NK-92 treated with Interleukin-12 subunit alpha and Interleukin-12 subunit beta, amount 100 ng/mL, for 24 hours (cell line): ENCODE results near the gene ELP2.

Experiments
- DNase-seq: peaks from one replicate; lab custom pipeline; 2025; lab: John Stamatoyannopoulos, UW

Gene ELP2

DNA sequence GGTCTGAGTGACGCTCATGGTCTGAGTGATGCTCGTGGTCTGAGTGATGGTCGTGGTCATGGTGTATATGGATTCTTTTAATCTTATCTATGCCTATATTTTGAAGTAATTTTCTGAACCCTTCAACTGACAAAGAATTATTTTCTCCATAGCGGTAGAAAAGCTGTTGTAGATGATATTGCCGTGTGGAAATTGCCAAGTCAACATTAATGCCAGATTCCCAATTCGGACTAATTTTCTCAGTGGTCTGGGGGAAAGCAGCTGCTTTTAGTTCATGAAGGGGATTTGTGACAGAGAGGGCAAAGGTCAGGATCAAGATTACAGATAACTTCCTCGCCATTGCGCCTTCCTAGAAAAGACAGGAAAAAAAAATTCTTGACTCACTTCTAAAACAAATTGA lies 3.0 kb upstream of the ELP2 start:
- no peak for DNase-seq

DNA sequence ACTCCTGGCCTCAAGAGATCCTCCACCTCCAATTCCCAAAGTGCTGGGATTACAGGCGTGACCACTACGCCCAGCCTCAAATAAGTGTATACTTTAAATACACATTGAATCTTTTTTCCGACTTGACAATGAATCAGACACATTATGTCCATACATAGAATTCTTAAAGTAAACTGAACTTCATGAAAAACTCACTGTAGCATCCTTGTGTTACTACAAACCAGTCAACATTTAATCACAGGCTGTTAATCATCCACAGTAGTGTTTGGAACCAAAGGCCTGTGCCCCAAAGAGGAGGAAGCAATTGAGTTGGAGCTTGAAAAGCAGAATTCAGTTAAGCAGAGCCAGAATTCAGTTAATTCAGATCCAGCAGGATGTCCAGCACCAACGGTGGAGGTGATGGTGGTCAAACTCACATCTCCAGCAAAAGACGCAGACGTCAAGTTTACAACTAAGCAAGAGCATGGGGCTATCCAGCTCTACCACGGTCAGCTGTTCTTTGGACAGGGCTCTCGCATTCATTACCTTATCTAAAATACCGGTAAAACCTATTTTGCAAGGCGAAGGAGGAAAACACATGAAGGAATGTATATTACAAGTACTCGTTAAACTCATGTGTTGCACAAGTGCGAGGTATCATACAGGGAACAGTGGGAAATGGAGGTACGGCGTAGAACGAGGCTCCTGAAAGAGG lies 1.7 kb upstream of the ELP2 start:
- no peak for DNase-seq

DNA sequence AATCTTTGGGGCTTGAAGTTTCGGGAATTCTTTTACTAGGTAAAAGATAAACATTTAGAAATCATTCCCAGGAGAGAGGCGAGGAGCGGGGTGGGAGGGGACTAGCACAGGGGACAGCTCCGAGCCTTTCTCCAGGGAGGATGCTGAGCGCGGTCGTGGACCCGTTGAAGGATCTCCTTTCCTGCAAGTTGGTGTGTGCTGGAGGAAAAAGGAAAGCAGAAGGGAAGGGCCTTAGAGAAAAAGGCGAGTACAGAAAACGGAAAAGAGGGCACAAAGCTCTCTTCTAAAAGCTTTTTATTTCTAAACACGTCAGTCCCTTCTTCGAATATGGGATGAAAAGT lies 1.2 kb upstream of the ELP2 start:
- no peak for DNase-seq

DNA sequence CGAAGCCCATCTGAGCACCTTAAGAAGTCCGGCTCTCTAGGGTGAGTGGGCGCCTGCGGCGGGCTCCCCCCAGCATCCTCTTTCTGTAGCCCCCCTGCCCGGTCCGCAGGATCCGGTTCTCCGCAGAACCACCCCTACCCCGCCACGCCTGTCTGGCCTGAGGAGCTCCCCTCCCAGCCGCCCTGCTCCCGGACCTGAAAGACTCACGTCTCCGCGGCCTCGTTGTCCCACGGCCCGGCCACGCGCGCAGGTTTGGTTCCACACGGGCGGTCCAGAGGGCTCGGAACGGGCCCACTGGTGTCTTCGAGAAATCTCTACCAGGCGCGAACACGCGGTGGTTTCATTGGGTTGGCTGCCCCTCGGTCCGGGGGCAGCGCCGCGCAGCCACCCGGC lies 796 bp upstream of the ELP2 start:
- no peak for DNase-seq

DNA sequence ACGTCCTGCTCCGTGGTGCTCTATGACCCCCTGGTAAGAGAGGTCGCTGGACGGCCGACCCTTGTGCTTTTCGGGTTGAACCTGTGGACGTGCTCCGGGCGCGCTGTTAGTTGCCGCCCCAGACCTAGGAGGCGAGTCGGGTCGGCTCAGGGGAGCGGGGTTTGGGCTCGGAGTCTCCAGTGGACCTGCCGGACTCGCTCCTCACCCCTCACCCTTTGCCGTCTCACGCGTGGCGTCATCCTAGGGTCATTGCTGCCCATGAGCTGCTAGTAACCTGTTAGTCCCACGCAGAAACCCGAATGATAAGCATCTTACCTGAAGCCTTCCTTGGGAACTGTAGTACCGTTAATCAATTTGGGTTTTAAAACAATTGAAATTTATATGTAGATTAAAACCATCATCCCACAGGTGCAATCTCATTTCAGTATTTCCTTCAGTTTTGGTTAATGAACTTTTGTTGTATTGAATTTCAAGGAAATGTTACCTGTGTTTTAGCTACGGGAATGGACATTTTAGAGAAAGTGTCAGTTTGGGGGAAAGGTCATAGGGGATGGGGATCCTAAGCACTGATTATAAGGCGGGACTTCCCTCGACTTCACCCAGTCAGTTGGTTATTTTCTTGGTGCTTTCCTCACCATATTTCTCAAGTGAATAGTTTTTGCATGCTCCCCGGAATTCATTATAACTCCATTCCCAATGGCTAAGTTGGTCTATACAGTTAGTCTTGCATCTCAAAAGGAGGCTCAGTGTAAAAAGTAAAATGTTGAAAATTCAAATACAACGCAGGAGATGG lies 536 bp downstream of the ELP2 start:
- DNase-seq = no peak

DNA sequence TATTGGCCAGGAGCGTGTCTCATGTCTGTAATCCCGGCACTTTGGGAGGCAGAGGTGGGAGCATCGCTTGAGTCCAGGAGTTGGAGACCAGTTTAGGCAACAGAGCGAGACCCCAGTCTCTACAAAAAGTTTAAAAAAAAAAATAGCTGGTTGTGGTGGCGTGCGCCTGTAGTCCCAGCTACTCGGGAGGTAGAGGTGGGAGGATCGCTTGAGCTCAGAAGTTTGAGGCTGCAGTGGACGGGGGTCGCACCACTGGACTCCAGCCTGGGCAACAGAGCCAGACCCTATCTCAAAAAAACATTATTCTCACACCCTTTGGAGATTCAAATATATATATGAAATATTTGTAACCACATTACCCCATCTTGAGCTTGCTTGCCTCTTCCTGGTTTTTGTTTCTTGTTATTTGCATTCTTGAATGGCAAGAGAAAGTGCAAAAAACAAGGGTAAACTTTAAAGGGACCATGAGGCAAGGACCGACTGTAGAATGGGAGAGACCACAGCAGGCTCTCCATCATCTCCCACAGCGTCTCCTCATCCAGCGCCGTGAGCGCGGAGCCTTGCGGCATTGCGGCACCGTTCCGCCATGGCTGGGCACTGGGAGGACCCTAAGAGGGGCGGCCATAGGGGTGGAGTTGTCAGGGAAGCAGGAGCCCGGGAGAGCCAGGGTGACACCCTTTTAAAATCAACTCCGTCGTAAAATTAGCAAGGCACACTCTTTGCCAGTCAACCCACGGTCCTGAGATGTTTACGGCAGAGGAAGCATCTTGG lies 1.4 kb downstream of the ELP2 start:
- no peak for DNase-seq

DNA sequence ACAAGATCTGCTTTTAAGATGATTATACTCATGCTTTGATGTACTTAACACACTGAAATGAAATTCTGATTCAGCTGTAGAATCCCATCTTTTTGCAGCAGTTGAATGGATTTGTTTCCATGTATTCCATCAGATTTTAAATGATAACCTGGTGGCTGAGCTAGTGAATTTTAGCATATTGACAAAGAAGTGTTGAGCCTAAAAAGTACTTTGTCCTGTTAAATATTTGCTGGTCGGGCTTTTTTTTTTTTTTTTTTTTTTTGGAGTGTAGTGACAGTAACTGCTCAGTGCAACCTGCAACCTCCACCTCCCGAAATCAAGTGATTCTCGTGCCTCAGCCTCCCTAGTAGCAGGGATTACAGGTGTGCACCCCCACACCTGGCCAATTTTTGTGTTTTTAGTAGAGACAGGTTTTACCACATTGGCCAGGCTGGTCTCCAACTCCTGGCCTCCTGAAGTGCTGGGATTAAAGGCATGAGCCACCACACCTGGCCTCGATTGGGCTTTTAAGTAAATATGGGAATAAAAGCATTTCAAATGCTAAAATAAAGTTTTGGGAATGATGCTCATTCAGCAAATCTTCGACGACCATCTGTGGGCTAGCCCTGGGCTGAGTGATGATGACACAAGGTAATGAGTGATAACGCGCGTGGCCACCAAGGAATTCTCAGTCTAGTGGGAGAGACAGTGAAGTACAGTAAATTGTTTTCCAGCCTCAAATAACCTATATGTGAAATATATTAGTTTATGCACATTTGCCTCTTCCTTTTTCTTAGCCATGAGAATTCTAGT lies 2.2 kb downstream of the ELP2 start:
- DNase-seq = no peak

DNA sequence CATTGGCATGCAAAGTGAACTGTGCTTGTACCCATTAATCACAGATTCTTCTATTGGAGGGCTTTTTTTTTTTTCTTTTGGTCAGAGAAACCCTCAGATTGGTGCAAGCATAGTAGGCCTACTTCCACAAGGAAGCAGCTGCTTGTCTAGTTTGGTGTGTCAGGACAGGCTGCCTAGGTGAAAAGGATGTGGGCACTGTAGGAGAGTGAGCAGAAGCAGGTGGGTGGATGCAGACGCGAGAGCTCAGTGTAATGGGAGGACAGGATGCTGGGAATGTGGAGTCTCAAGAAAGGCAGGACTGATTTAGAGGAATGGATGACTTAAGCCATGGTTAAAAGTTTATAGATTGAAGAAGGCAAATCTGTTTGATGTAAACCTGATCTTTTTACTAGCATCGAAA lies 3.1 kb downstream of the ELP2 start:
- DNase-seq = no peak

DNA sequence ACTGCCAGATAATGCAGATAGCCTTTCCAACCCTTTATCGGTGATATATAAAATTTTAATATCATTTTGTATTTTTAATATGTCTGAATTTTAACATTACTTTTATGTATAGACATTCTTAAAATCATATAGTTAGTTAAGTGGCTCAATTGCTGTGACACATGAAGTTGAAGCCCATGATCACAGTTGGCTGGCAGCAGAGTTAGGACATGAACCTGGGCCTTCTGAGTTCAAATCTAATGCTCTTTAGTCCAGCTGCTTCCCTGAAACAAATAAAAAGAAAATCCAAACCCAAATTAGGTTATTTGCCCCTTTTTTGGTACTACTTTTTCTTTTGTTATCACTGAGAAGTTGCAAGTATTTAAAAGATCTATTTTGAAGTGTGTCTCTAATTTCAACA lies 5.6 kb downstream of the ELP2 start:
- no peak for DNase-seq

DNA sequence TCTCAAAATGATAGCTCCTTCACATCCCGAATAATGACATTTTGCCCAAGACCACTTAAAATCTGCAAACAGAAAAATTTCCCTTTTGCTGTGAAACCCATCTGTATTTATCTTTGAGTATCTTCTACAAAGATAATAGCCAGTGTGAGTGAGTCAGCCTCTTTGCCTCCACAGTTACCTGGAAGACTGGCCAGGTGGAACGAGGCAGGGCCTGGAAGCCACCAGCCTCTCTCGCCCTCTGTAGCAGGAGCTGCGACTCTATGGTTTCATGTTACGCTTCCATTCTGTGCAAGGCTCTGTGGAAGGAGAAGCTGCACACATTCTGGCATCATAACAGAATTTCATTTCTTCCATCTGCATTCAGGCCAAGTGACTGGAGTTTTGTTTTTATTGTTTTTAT lies 9.5 kb downstream of the ELP2 start:
- no peak for DNase-seq

DNA sequence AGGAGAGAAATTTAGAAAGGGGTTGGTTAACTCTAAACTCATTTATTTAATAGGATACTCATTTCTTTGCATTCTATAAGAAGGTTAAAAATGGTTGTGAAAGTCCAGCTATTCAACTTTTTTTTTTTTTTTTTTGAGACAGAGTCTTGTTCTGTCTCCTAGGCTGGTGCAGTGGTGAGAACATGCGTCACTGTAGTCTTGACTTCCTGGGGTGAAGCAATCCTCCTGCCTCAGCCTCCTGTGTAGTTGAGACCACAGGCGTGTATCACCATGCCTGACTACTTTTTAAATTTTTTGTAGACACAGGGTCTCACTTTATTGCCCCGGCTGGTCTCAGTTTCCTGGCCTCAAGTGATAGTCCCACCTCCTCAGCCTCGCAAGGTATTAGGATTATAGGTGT lies 11.9 kb downstream of the ELP2 start:
- DNase-seq = peak; percentile 11

DNA sequence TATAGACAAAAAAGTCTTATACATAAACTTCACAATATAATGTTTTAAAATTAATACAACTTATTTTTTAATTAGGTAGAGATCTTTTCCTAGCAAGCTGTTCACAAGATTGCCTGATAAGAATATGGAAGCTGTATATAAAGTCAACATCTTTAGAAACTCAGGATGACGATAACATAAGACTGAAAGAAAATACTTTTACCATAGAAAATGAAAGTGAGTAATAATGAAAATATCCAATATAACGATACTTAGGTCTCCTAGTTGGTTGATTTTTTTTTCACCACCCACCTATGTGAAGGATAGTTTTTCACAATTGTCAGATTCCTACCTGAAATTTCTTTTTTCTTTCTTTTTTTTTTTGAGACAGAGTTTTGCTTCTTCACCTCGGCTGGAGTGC lies 13.1 kb downstream of the ELP2 start:
- DNase-seq = no peak

DNA sequence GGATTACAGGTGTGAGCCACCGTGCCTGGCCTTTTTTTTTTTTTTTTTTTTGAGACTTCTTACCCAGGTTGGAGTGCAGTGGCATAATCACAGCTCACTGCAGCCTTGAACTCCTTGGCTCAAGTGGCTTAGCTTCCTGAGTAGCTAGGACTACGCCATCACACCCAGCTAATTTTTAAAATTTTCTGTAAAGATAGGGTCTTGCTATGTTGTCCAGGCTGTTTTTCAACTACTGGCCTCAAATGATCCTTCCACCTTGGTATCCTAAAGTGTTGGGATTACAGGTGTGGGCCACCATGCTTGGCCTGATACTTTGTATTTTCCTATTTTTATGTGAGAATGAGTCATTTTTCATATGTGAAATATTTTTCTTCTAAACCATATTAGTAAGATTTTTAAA lies 13.7 kb downstream of the ELP2 start:
- no peak for DNase-seq

DNA sequence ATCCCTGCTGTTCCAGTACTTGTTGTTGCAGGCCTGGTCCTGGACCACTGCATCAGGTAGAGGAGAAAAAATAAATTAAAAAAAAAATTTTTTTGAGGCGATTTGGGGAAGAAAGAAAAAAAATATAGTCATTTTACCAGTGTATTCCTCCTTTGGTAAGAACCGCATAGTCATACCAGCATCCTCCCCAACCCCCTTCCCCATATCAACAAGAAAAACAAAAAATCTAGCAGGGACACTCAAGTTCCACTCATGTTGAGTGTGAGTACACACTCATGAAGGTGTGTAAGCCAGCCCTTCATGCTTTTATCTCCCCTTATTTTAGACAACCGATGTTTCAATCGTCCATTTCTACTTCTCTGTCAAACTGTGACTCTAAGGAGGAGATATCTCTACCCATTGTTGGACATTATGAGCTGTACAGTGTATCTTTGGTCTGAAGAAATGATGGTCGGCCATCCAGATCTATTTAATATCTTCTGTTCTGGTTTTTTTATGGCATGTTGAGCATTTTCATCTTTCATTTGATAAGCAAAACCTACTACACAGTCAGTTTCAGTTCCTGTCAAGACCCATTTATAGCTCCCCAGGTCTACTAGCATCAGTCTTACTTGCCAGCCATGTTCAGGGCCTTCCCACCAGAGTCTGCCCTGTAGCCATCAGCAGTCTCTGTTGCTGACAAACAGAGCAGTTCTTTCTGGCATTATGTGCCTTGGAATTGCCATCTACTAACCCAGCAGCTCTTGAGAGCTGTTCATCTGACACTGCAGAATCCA lies 20.0 kb downstream of the ELP2 start:
- no peak for DNase-seq

DNA sequence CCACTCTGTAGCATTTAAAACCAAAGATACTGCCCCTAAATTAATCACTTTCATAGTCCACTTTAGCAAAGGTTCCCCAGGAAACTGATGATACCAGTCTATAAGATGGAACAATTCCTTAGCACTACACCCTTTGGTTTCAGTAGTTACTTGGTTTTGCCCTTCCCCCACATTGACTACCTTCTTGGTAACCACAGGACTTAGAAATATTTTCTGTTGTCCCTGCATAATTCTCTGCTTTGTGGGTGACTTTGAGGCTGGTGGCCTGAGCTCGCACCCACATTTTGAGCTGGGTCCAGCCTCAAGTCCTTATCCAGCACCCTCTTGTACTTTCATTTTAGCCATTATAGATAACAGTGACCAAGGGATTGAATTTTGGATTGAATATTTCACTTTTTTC lies 23.1 kb downstream of the ELP2 start:
- DNase-seq = no peak

DNA sequence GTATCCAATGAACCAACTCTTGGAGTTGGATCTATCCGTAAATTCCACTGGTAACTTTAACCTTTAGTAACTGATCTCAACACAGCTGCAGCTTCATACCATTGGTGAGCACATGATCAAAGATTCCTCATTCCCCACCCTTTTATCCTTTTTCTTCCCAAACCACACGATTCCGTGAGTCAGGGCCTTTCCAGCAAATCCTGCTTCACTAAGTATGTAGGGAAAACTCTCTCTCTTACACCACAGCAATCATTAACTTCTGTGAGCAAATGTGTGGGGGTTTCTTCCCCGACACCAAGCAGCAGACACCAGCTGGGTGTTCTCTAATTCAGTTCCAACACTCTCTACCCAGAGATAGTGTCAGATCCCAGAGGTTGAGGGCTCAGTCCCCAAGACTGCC lies 23.5 kb downstream of the ELP2 start:
- DNase-seq = no peak

DNA sequence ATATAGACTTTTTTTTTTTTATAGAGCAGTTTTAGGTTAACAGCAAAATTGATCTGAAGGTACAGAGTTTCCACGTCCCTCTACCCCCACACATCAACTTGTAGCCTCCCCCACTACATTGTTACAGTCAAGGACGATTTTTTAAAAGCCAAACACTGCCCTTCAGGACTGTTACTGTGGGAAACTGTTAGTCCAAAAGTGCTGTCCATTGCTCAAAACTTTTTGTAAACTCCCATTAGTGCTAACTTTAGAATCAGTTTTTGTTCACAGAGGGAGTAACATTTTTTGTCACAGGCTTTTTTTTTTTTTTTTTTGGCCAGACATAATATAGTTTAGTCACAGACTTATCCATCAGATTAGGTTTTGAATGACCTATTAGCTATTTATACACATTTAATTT lies 24.1 kb downstream of the ELP2 start:
- no peak for DNase-seq

DNA sequence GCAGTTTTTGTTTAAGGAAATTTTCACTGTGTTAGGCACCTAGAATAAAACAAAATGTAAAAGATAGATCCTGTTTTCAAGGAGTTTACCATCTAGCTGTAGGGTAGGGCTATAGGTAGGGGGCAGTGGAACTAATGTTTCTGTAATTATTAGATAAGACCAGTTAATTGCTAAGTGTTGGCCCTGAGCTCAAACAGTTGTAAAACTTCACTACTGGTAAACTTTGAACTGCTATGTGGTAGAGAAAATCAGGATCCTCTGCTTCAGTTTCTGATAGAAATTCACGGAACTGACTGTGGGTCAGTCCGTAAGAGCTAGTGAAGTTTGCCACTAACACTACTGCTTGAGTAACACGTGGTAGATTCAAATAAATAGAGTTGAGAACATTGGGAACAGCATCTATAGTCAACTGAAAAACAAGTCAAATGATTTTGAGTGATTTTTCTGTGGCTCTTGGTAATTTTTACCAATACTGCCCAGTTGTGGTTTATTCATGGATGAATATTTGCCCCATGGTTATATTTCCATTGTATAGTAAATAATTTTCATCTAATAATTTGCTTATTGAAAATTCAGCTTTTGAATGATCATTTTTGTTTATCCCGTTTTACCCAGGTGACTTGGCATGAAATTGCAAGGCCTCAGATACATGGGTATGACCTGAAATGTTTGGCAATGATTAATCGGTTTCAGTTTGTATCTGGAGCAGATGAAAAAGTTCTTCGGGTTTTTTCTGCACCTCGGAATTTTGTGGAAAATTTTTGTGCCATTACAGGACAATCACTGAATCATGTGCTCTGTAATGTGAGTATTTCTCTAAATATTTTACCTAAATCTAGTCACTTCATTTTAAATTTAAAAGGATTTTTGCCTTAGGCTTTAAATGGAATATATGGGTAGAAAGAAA lies 26.4 kb downstream of the ELP2 start:
- DNase-seq = no peak

DNA sequence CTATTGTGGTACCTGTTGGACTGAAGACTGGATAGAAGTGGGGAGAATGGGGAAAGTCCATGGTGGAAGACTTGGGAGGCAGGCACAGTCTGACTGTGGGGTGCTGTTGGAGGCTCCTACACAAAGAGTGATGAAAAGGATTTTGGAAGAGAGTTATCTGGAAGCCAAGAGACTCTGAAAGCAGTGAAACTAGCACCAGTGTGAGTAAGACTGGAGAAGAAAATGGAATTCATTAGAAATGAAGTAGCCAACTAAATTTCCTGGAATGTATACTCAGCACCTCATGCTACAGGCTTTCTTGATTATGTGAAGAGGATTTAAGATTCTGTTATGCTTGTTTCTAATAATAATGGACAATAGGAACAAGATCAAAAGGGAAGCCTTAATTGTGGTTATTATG lies 27.7 kb downstream of the ELP2 start:
- DNase-seq = no peak

DNA sequence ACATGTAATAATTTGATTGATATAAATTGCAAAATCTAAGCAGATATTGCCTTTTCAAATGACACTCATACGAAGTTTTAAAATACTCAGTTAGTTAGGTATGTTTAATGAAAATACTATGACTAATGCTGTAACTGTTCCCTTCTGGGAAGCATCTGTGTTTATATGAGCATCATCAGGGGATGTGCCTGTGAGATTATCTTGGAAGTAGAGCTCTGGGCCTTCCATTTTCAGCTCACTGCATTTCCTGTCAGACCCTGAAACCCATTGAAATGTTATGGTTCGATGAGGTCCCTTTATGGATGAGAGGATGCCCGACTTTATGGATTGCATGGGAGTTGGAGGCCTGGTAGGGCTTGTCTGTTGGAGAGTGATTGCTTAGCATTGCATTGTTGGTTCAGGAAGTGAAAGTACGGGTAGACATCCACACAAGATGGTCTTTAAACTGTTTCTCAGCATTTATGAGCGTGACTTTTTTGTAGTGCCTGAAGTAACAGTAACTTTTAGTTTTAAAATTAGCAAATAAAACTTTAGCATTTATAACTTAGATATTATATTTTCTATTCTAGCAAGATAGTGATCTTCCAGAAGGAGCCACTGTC lies 28.7 kb downstream of the ELP2 start:
- DNase-seq = no peak
